HG03558 (cell line): ENCODE measurements around the gene ANP32A.
"Not testable (repeated sequence)": the region's sequence is repeated elsewhere in the genome, so short reads cannot be mapped to it uniquely, and the experiment has no call there.

ENCODE experiments used
- ATAC-seq: cut with Tn5 transposase; IDR thresholded peaks from one replicate; pipeline ENCODE4 v1.9.1; 2021; ENCODE audit warnings: moderate number of reproducible peaks; ENCODE audit not compliant: unreplicated experiment; ENCODE audit errors: extremely low read depth

The ANP32A gene

DNA sequence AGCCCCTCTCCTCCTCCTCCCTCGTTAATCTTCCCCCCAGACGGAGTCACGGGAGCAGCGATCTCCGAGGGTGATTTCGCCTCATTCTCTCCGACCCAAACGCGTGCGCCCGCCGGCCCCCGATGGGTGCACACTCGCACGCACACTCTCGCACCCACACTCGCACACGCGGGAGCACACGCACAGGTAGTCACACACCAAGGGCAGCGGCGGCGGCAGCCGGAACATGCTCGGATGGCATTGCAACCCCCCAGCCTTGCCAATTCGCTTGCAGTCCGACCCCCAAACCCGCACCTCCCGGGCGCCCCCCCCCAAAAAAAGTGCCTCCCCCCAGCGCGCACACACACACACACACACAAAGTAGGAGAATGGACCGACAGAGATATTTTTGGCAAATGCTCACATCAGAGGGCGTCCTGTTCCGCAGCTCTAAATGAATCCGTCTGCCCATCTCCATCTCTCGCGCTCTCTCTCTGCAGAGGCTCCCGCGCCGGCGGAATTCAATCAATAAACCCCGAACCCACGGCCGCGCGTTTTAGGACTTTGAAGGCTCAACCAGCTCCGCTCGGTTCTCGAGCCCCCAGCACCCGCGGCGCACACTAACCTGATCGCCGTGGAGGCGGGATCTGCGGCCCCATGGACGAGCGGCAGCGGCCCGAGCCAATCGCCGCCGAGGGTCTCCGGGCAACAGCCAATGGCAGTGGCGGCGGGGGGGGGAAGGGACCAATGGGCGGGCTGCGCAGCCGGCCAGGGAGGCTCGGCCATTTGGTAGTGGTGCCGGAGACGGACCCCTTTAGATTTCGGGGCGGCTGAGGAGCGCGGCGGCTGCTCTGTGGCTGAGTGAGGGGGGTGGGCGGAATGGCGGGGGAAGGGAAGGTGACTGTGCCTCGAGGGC lies at the start of gene ANP32A:
Gene ANP32A (minus strand): TSS at position 601 of the 895 bp plus-strand sequence. CDS start 144 bp downstream, at position 457.
- ATAC-seq, result no peak

DNA sequence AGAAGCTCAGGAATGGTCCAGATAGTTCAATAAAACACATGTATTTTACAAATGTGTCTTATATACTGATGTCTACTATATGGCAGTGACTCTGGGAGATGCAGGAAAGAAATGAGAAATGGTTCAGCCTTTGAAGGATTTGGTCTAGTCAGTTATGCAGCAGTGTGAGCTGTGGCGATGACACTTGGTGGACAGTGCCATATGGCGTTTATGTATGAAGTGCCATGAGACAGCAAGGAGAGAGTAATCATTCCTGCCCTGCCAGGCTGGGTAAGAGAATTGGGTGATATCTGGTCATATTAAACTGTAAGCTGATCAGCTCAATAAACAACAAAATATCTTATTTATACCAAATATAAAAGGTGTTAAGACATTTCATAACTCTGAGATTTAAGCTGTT lies 47.6 kb upstream of the ANP32A start:
- ATAC-seq, result no peak

DNA sequence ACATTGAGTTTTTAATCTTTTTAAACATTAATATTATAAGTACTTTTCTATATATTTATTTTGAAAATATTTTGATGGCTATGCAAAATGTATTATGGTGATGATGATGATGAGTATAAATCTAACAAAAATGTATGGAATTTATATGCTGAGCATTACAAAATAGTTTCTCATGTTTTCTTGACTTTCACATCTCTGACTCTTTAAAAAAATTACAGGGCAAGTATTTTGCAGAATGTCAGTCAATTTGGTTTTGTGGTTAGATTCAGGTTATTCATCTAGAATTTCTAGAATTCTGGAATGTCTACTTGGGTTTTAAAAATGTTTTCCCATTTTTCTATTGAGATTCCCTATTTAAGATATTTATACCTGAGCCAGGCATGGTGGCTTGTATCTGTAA lies 41.7 kb upstream of the ANP32A start:
- ATAC-seq, result no peak

DNA sequence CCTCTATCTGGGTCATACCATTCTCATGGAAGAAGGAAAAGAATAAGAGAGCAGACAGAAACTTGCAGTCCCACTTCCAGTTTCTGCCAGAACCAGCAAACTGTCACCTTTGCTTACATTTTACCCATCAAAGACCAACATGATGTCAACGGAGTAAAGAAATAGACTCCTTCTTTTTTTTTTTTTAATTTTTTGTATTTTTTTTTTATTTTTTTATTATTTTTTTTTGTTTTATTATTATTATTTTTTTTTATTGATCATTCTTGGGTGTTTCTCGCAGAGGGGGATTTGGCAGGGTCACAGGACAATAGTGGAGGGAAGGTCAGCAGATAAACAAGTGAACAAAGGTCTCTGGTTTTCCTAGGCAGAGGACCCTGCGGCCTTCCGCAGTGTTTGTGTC lies 38.0 kb upstream of the ANP32A start:
- ATAC-seq, result not testable (repeated sequence)

DNA sequence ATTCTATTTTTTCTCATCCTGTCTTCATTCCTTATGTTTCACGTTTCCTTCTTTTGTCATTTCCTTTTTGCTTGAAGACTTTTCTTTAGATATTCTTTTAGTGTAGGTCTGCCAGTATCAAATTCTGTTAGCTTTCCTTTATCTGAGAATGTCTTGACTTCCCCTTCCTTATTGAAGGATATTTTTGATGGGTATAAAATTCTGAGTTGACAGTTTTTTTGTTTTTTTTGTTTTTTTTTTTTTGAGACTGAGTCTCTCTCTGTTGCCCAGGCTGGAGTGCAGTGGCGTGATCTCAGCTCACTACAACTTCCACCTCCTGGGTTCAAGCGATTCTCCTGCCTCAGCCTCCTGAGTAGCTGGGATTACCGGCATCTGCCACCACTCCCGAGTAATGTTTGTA lies 36.7 kb upstream of the ANP32A start:
- not testable (repeated sequence) for ATAC-seq

DNA sequence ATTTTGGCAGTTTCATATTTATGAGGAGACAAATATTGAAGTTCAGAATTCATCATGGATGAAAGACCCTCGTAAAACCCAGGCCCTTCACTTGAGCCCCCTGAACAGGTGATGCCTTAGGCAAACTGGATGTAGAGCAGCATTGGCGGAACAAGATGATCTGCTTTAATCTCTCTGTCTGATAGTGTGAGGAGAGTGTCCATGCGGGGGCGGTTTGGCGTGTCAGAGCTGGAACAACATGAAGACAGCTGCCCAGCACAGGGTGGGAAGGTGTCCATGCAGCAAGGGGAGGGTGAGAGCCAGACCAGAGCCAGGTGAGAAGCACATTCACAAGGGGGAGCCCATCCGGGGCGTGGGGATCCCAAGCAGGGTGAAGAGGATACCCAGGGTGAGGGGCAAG lies 31.8 kb upstream of the ANP32A start:
- no peak for ATAC-seq

DNA sequence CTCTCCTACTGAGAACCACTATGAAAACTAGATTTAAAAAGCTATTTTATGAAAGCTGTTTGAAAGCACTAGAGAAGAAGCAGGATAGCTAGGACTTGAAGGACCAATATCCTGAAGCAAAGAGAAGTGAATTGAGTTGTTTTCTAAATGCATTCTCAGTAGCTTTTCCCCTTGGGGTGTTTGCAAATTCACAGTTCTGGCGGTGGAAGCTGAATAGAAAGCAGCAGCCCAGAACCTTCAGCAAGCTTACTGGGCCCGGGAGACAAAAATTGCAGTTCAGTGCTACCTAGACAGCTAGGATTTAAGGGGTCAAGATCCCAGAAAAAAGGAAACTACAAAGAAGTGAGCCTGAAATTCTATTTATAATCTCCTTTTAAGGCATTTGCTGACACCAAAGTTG lies 31.3 kb upstream of the ANP32A start:
- no peak for ATAC-seq

DNA sequence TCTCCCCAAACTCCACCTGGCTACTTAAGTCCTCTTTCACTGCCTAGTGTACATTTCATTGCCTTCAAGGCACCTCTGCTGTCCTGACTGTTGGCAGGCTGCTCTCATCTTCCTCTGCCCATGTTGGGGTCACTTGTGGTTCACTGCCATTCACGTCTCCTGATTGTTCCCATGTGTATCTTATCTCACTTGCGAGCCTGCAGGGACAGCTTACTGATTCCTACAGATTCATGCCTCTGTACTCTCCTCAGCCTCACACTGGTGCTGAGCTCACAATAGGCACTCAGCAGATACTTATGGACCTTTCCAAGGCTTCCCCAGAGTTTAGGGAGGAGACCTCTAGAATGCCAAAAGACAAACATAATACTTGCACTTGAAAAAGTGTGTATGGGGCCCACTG lies 28.8 kb upstream of the ANP32A start:
- ATAC-seq, result no peak

DNA sequence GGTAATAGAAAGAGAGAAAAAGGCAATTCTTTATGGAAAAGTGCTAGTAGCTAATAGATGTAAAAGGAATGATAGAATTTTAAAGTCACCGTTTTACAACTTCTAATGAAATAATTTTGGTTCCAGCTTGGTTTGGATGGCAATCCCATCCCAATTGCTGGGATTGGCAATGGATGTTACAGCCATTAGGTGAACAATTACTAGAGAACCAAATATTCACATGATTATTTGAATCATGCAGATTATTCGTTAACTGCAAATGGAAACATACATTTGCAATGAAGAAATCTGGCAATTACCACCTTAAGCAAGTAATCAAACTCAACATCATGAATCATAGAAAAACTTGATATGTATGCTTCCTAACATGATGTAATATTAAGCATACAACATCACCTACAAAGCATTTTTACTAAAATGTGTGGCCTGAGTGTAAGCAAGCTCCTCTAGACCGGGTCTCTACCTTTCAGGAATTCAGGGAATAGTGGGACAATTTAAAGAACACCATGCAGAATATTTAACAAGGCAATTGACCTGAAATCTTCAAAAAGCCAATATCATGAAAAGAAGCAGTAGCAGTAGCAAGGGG lies 26.2 kb upstream of the ANP32A start:
- ATAC-seq, result no peak

DNA sequence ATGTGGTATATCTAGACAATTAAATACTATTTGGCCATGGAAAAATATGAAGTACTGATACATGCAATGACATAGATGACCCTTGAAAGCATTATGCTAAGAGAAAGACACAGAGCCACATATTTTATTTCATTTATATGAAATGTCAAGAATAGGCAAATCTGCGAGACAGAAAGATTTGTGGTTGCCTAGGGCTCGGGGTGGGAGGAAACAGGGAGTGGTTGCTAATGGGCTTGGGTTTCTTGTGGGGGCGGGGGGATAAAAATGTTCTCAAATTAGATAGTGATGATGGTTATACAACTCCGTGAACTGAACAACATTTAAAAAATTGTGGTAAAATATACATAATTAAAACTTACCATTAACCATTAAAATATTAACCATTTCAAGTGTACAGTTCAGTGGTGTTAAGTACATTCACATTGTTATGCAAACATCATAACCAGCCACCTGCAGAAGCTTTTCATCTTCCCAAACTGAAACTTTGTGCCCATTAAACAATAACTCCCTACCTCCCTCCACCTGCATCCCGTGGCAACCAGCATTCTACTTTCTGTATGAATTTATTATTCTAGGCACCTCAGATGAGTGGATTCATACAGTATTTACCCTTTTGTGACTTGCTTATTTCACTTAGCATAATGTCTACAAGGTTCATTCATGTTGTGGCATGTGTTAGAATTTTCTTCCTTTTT lies 24.3 kb upstream of the ANP32A start:
- no peak for ATAC-seq

DNA sequence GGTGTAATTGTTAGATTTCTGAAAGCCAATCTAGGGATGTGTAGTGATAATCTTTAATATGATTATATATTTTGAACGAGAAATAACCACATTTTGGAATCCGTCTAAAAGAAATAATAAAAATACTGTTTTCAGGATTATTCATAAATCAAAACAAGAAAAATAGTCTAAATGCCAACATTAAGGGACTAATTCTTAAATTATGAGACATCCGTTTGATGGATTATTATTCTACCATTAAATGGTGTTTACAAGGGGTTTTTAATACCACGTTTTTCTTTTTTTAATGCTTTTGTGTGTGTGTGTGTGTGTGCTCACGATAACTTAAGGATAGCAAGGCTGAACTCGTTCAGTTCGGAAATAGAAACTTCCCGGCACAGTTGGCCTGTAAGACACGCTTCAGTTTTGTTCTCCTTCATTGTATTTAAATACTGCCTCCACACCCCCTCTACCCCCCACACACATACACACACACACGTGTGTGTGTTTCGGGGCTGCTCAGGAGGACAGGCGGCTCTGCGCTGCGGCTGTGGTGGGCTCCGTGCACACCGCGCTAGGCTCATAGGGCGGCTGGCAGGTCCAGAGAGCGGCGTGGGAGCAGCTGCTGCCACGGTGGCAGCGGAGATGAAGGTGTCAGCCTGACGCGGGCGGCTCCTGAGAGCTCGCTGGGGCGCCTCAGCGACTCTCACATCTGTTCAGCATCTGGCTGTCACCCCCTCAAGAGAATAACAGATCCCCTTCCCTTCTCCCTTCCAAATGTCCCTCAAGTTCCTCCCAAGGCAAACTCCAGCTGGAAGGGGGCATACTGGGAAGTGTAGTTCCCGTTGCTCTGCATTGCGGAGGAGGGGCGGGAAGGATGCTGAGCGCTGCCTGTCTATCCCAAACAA lies 23.0 kb upstream of the ANP32A start:
- ATAC-seq, result no peak

DNA sequence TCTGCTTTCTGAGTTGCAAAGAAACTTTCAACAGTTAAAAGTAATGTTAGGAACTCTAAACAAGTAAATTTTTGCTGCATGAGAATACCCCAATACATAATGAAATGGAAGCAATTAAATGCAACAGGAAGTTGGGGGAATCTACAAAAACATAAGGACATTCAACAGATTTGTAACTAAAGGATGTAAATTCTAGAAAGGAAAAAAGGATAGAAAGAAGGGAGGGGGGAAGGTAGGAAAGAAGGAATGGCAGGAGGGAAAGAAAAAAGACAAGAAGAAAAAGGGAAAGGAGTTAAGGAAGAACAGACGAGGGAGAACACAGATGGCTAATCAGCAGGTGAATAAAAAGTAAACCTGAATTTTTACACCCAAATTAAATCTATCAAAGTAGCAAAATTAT lies 22.3 kb upstream of the ANP32A start:
- no peak for ATAC-seq

DNA sequence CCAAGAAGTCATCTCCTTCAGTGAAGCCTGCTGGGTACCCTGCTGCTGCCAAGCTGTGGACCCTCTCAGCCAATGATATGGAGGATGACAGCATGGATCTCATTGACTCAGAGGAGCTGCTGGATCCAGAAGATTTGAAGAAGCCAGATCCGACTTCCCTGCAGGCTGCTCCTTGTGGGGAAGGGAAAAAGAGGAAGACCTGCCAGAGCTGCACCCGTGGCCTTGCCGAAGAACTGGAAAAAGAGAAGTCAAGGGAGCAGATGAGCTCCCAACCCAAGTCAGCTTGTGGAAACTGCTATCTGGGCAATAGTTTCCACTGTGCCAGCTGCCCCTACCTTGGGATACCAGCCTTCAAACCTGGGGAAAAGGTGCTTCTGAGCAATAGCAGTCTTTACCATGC lies 13.7 kb upstream of the ANP32A start:
- no peak for ATAC-seq

DNA sequence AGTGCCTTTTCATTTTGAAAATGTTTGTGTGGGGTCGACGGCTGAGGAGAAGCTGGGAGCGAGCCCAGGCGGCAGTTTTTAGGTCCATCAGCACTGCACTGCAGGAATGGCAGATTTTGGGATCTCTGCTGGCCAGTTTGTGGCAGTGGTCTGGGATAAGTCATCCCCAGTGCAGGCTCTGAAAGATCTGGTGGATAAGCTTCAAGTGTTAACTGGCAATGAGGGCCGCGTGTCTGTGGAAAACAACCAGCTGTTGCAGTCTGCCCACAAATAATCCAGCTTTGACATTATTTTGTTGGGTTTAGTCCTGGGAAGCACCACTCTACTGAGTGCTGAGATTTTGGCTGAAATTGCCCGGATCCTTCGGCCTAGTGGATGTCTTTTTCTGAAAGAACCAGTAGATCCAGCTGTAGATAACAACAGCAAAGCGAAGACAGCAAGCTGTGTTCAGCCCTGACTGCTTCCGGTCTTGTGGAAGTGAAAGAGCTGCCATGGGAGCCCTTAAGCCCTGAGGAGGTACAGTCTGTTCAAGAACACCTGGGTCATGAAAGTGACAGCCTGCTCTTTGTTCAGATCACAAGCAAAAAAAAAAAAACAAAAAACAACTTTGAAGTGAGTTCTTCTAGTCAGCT lies 13.1 kb upstream of the ANP32A start:
- no peak for ATAC-seq

DNA sequence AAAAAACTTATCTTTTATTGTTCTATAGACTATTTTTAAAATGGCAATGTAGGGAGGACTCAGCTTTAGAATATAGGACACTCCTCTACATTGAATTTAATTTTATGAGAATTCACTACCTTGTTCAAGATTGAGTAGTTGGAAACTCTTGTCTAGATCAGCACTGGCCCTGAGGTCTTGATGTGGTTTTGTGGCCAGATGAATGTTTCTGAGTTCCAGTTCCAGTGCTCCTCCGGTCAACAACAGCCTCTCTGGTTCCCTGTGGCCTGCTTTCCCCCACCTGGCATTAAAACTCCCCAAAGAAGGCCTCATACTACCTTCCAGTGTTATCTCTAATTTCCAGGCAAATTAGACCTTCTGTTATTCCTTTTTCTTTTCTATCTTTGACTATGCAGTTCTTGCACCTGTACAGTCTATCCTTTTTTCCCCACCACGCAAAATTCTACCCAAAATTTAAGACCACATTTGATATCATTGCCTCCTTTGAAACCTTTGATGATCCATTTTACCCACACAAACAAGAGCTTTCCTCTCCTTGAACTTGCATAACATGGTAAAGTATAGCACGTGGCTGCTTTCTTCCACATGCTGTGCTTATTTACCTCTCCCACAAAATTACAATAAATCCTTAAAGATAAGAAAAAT lies 9.6 kb upstream of the ANP32A start:
- ATAC-seq, result no peak

DNA sequence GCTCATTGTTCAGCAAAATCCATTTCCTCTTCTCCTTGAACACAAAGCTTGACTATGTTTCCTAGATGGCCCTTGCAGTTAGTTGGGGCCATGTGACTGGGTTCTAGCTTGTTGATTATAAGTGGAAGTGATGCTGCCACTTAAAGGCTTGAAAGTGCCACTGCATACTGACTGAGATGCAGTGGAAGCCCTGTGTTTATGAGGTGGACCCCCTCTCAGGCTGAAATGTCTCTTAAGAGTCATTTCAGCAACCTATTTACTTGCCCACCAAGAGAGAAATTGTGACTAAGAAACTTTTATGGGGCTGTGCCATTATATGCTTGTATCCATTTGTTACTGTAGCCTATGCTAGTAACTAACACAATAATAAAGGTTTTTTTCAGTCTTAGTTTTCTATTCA lies 8.4 kb upstream of the ANP32A start:
- ATAC-seq, result no peak

DNA sequence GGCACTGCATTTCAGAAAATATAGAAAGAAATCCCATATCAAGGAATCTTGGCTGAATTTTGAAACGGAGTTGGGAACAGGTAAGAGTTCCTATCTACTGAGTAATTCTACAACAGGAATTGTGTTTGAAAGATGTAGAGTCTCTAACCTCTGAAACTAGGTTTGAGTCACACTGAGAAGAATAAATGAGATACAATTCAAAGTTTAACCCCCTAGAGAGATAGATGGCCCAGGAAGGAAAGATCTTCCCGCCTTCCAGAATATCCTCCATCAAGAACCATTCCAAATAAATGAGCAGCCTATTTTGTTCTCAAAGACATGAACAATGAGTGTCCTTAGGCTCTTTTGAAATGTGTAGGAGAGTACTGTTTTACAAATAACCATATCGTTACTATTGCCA lies 2.9 kb upstream of the ANP32A start:
- no peak for ATAC-seq

DNA sequence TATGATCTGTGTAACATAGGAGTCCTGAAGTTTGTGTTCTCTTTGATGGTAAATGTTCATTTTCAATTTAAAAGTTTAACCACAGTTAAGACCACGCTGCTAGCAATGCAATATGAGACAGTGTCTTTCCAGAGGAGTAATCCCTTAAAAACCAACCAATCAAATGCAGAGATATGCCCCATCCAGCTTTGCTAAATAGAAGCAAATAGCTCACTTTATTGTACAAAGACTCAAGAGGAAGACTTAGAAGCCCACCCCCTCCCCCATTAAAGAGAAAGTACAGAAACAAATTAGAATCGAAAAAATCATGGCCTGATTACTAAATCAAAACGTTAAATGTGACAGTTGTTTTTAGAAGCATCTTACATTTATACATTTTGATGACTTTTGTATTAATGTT lies 2.1 kb upstream of the ANP32A start:
- no peak for ATAC-seq

DNA sequence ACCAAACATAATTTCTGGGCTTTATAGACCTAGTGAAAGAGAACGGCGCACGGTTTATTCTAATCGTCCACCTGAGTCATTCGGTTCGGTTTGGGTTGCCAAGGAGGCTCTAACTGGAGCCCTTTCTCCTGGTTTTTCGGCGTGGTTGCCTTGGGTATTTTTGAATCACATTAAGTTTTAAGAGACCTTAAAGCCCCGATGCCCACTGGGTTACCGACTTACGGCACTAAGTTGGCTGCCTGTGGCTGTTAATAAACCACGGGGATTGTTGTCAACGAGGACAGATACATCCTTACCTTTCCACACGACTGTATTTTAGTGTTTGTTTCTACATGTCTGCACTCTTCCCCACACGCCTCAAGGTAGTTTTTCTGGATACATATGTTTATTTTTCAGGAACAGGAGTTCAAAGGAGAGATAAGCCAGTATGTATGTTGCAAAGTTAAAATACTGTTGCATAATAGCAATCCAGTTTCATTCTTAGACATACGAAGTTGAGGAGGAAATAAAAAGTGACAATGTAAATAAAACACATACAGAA lies 1.2 kb upstream of the ANP32A start:
- ATAC-seq, result no peak
